Upper lobe of left lung (tissue), 6 donors: ENCODE data around the gene KCTD19. TPM values are rescaled to one million over a fixed set of nuclear protein-coding genes. Genes with fewer than 3 reads are reported as not detected.
A peak's percentile ranks its signal among the peaks of the same experiment; 100 is the strongest.

Experiments used
- ATAC-seq, 2 donors: fragments of 200-7000 bp; cut with Tn5 transposase; one replicate each; pipeline ENCODE4 v1.9.1; 2022; ENCODE audit warnings: mild to moderate bottlenecking in 2 of 2, moderate library complexity in 2 of 2; ENCODE audit not compliant: low FRiP score in 2 of 2
- DNase-seq, 2 donors: peaks; one replicate each; pipeline ENCODE4 v3.0.0-alpha.2; 2019 to 2020
- H3K27ac ChIP-seq, 4 donors: fragments of 200-600 bp; sonication (generic); one replicate each; pipeline ENCODE4 v1.5.1; 2016 to 2019
- H3K27me3 ChIP-seq, 4 donors: fragments of 200-600 bp; sonication (generic); one replicate each; pipeline ENCODE4 v1.5.1; 2017 to 2019
- H3K36me3 ChIP-seq, 4 donors: fragments of 200-600 bp; sonication (generic); one replicate each; pipeline ENCODE4 v1.5.1; 2016 to 2019
- H3K4me1 ChIP-seq, 4 donors: fragments of 200-600 bp; sonication (generic); one replicate each; pipeline ENCODE4 v1.5.1; 2018 to 2019
- H3K4me3 ChIP-seq, 4 donors: fragments of 200-600 bp; sonication (generic); one replicate each; pipeline ENCODE4 v1.5.1; 2017 to 2019; ENCODE audit warnings: mild to moderate bottlenecking in 2 of 4, moderate library complexity in 1 of 4
- H3K9me3 ChIP-seq, 4 donors: fragments of 200-600 bp; sonication (generic); one replicate each; pipeline ENCODE4 v1.5.1; 2018 to 2019
- EP300 ChIP-seq, 4 donors: sonication (generic); formaldehyde crosslinking; IDR thresholded peaks; one replicate each; pipeline ENCODE4 v1.5.1; 2017; ENCODE audit warnings: antibody characterized with exemption in 4 of 4, control low read depth in 2 of 4
- POLR2A ChIP-seq, 4 donors: fragments of 450-650 bp; IDR thresholded peaks; one replicate each; pipeline ENCODE4 v1.5.1; 2016 to 2017; ENCODE audit warnings: antibody characterized with exemption in 4 of 4, mild to moderate bottlenecking in 2 of 4
- POLR2AphosphoS5 ChIP-seq, 2 donors: sonication (generic); formaldehyde crosslinking; IDR thresholded peaks; one replicate each; pipeline ENCODE4 v1.5.1; 2017; ENCODE audit warnings: antibody characterized with exemption in 2 of 2
- WGBS, 2 donors: methylation state at CpG; one replicate each; pipeline ENCODE4 v1.1.5; 2017 to 2018; 5-methylcytosine and 5-hydroxymethylcytosine counted together
- total RNA-seq, 6 donors: library from RNA; depleted of rRNA in 4 of 6; stranded (reverse); fragments of >200 nt in 4 of 6; gene quantifications; one replicate each; pipeline versions ENCODE4 v1.1.0 to v1.2.1, GENCODE V29; 2016 to 2021
- TF ChIP-seq, protein P1 (sequence below), 6 experiments: fragments of 450-650 bp in 4 of 6; fragments of 200-600 bp in 2 of 6; sonication (generic) in 2 of 6; IDR thresholded peaks; one replicate each; pipeline ENCODE4 v1.5.1; 2016 to 2019; ENCODE audit warnings: antibody characterized with exemption in 6 of 6
- donor health status: DM: no; HTN: no; CAD: no; lungs with moderate emphysema.
- donor health status: DM: no; HTN: yes; CAD: no; lungs with severe emphysema.

KCTD19 gene
- total RNA-seq, 6 donors from 2014 or later = under 0.01 to 0.31 (median 0.17) TPM; not detected in 3

DNA sequence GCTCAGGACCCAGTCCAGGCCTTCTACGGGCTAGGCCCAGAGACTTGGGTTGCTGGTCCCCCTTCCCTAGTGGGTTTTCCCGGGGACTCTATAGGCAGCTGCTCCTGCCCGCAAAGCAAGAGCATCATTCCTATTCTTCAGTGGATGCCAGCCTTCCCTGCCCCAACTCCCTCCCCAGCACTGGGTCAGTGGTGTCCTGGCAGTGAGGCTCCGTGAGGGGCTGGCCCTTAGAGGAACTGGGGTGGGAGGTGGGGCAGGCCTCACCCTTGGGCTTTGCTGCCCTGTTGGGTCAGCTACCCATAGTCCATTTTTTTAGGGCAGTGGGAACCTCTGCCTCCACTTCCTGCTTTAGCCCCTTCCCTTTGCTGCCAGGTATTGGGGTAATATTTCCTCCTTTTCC is 55.1 kb downstream of the KCTD19 start:
- no peak overlapping the region for H3K4me3 ChIP-seq
- no peak overlapping the region for H3K27ac ChIP-seq
- DNase-seq (no peak), ATAC-seq (peak in 1 of 2 donors; percentile 8)
- H3K4me1 ChIP-seq = peaks cover 0 to 5% (median 0%) of the 10 kb centered on the region in 4 donors
- H3K36me3 ChIP-seq = peaks cover 0 to 7% (median 0%) of the 10 kb centered on the region in 4 donors
- H3K9me3 ChIP-seq = no peaks in the 10 kb centered on the region
- TF ChIP-seq EP300 (IDR thresholded peaks at IDR 0.05) (no peak), POLR2AphosphoS5 (IDR thresholded peaks at IDR 0.05) (no peak), POLR2A (IDR thresholded peaks at IDR 0.05) (no peak)
- TF ChIP-seq, protein P1, sequence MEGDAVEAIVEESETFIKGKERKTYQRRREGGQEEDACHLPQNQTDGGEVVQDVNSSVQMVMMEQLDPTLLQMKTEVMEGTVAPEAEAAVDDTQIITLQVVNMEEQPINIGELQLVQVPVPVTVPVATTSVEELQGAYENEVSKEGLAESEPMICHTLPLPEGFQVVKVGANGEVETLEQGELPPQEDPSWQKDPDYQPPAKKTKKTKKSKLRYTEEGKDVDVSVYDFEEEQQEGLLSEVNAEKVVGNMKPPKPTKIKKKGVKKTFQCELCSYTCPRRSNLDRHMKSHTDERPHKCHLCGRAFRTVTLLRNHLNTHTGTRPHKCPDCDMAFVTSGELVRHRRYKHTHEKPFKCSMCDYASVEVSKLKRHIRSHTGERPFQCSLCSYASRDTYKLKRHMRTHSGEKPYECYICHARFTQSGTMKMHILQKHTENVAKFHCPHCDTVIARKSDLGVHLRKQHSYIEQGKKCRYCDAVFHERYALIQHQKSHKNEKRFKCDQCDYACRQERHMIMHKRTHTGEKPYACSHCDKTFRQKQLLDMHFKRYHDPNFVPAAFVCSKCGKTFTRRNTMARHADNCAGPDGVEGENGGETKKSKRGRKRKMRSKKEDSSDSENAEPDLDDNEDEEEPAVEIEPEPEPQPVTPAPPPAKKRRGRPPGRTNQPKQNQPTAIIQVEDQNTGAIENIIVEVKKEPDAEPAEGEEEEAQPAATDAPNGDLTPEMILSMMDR (IDR thresholded peaks at IDR 0.05) = no peak
- H3K27me3 ChIP-seq = no peaks in the 10 kb centered on the region
- 90 to 94% methylated on average over 3 to 4 of the region's 4 CpGs for WGBS, 2 donors

DNA sequence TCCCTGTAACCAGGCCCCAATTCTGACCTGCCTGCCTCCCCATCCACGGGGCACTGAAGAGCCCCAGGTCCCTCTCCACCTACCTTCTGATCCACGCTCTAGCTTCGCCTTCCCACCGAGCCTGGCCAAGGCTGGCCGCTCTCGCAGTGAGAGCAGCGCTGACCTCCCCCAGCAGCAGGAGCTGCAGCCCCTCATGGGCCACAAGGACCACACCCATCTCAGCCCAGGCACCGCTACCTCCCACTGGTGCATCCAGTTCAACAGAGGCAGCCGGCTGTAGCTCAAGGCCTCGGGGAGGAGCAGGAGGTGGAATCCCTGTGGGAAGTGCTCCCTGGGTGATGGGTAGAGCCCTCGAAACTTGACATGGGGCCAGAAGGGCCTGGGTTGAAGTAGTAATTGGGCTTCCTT is 55.6 kb downstream of the KCTD19 start:
- H3K27me3 ChIP-seq = no peaks in the 10 kb centered on the region
- no peaks in the 10 kb centered on the region for H3K9me3 ChIP-seq
- peaks cover 0 to 5% (median 0%) of the 10 kb centered on the region in 4 donors for H3K36me3 ChIP-seq
- no peak overlapping the region for H3K4me3 ChIP-seq
- ATAC-seq = peak in 1 of 2 donors; percentile 24
- H3K4me1 ChIP-seq = peaks cover 0 to 5% (median 0%) of the 10 kb centered on the region in 4 donors
- TF ChIP-seq, protein P1 (IDR thresholded peaks at IDR 0.05) = no peak
- TF ChIP-seq POLR2A (IDR thresholded peaks at IDR 0.05) (no peak), POLR2AphosphoS5 (IDR thresholded peaks at IDR 0.05) (no peak), EP300 (IDR thresholded peaks at IDR 0.05) (no peak)
- H3K27ac ChIP-seq = no peak overlapping the region
- WGBS, 2 donors = 90 to 91% methylated on average over 11 of the region's 11 CpGs
- DNase-seq = no peak

DNA sequence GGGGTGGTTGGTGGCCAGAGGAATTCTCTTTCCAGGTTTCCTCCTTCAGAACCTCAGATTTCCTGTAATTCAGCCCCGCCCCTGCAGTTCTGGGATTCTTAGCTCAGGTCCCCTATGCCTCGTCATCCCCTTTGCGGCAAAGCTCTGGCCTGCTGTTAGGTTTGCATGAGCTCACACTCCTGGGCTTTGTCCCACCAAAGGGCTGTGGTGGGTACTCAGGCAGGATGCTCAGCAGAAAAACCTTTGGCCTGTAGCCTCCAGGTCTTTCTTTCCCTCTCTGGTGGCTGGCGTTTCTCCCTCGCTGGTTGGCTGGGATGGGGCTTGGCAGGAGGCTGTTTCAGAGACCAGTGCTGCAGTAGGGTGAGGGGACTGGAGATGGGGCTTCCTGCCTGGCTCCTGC is 56.8 kb downstream of the KCTD19 start:
- no peaks in the 10 kb centered on the region for H3K27me3 ChIP-seq
- WGBS, 2 donors = 54 to 55% methylated on average over 5 of the region's 5 CpGs
- no peak overlapping the region for H3K27ac ChIP-seq
- H3K4me1 ChIP-seq = peaks cover 0 to 5% (median 0%) of the 10 kb centered on the region in 4 donors
- DNase-seq = peak in 1 of 2 donors; percentile 35
- no peaks in the 10 kb centered on the region for H3K9me3 ChIP-seq
- no peak overlapping the region for H3K4me3 ChIP-seq
- H3K36me3 ChIP-seq = no peaks in the 10 kb centered on the region
- TF ChIP-seq POLR2AphosphoS5 (IDR thresholded peaks at IDR 0.05) (no peak), POLR2A (IDR thresholded peaks at IDR 0.05) (no peak), EP300 (IDR thresholded peaks at IDR 0.05) (no peak)
- TF ChIP-seq, protein P1 (IDR thresholded peaks at IDR 0.05) = no peak
- ATAC-seq = peak in 1 of 2 donors; percentile 56

DNA sequence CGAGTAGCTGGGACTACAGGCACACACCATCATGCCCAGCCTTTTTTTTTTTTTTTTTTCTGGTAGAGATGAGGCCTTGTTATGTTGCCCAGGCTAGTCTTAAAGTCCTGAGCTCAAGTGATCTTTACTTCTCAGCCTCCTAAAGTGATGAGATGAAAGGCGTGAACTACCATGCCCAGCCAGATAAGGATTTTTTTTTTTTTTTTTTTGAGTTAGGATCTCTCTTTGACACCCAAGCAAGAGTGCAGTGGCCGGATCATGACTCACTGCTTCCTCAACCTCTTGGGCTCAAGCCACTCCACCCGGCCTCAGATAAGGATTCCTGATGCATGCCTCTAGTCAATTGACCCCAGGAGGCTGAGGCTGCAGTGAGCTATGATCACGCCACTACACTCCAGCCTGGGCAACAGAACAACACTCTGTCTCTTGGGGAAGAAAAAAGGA is 58.4 kb downstream of the KCTD19 start:
- DNase-seq (peak in 1 of 2 donors; percentile 89), ATAC-seq (peak; percentile 85 to 92)
- TF ChIP-seq POLR2A (IDR thresholded peaks at IDR 0.05) (no peak), POLR2AphosphoS5 (IDR thresholded peaks at IDR 0.05) (no peak)
- Histone ChIP-seq H3K4me1 (peaks cover 0 to 5% (median 0%) of the 10 kb centered on the region in 4 donors), H3K27me3 (no peaks in the 10 kb centered on the region), H3K36me3 (no peaks in the 10 kb centered on the region), H3K9me3 (no peaks in the 10 kb centered on the region), H3K4me3 (no peak overlapping the region), H3K27ac (peak overlapping the region in 1 of 4 donors; percentile 16)
- WGBS, 2 donors = 53 to 65% methylated on average over 5 of the region's 5 CpGs

DNA sequence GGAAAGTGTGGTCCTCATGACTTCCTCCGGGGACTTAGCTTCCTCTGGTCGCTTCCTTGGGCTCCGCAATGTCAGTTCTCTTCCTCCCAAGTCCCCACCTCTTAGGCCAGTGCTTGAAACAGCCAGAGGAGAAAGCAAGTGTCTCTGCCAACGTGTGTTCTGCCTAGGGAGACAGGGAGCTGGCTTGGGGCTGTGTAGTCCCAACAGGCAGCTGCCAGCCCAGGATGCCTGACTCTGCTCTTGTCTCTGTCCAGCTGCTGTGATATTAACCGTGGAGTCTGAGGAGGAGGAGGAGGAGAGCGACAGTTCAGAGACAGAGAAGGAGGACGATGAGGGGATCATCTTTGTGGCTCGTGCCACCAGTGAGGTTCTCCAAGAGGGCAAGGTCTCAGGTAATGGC is 60.7 kb downstream of the KCTD19 start:
- ATAC-seq (no peak), DNase-seq (no peak)
- Histone ChIP-seq H3K4me1 (peaks cover 0 to 5% (median 0%) of the 10 kb centered on the region in 4 donors), H3K36me3 (no peaks in the 10 kb centered on the region), H3K9me3 (no peaks in the 10 kb centered on the region), H3K27ac (no peak overlapping the region), H3K27me3 (no peaks in the 10 kb centered on the region), H3K4me3 (no peak overlapping the region)
- TF ChIP-seq, protein P1 (IDR thresholded peaks at IDR 0.05) = no peak
- no peak for TF ChIP-seq POLR2AphosphoS5 (IDR thresholded peaks at IDR 0.05)
- no peak for TF ChIP-seq POLR2A (IDR thresholded peaks at IDR 0.05)
- TF ChIP-seq EP300 (IDR thresholded peaks at IDR 0.05) = no peak
- 70 to 72% methylated on average over 8 of the region's 8 CpGs for WGBS, 2 donors
